ENCODE measurements around the gene BMF.

GRCh38 chr15:40097968-40098476 is 10.7 kb downstream of the BMF start:
- TF ChIP-seq SMC3 (conservative IDR thresholded peaks at IDR 0.05; ENCODE audit: poor library complexity) (no peak), CTCF (IDR thresholded peaks at IDR 0.05; ENCODE audit: poor library complexity, severe bottlenecking) (no peak), MXI1 (conservative IDR thresholded peaks at IDR 0.05; ENCODE audit: poor library complexity, severe bottlenecking) (no peak), RAD21 (conservative IDR thresholded peaks at IDR 0.05) (no peak), EZH2 (IDR thresholded peaks at IDR 0.05; ENCODE audit: borderline replicate concordance, insufficient read depth, low read length, poor library complexity, severe bottlenecking) (no peak), TAF1 (IDR thresholded peaks at IDR 0.05; ENCODE audit: low read depth) (no peak), POLR2AphosphoS5 (IDR thresholded peaks at IDR 0.05) (no peak), REST (IDR thresholded peaks at IDR 0.05; ENCODE audit: borderline replicate concordance) (no peak)
